Esophagus squamous epithelium (tissue), 4 donors: ENCODE measurements around the gene CAMK2A.

Experiments
- CTCF ChIP-seq, 6 experiments: fragments of 450-650 bp in 4 of 6; fragments of 200-600 bp in 2 of 6; sonication (generic) in 2 of 6; IDR thresholded peaks; one replicate each; pipeline ENCODE4 v1.5.1; 2016 to 2019; ENCODE audit warnings: antibody characterized with exemption in 6 of 6, mild to moderate bottlenecking in 4 of 6, moderate library complexity in 4 of 6
- POLR2A ChIP-seq, 4 donors: fragments of 450-650 bp; IDR thresholded peaks; one replicate each; pipeline ENCODE4 v1.6.1; 2017; ENCODE audit warnings: antibody characterized with exemption in 4 of 4, mild to moderate bottlenecking in 4 of 4, moderate library complexity in 3 of 4

GRCh38 chr5:150264667-150265603, 24.6 kb downstream of the CAMK2A start:
- TF ChIP-seq CTCF (IDR thresholded peaks at IDR 0.05): no peak
- no peak for TF ChIP-seq POLR2A (IDR thresholded peaks at IDR 0.05)
